Cardiac muscle cell (in vitro differentiated cells and primary cell): ENCODE measurements around the gene PICALM. TPM values are rescaled to one million over a fixed set of nuclear protein-coding genes. Genes with fewer than 3 reads are reported as not detected.

Experiments
- DNase-seq, 2 donors: peaks; one replicate each; pipeline versions ENCODE4 v3.0.0 to v3.0.0-alpha.2; 2010 to 2017; ENCODE audit warnings: low read depth in 1 of 2, low spot score in 1 of 2
- H3K27ac ChIP-seq: fragments of 200-600 bp; sonication (generic); 2 replicates; pipeline ENCODE4 v1.5.1; 2016
- H3K27me3 ChIP-seq: fragments of 200-600 bp; sonication (generic); 2 replicates; pipeline ENCODE4 v1.6.0; 2016; ENCODE audit warnings: control low read depth
- H3K36me3 ChIP-seq: fragments of 200-600 bp; sonication (generic); 2 replicates; pipeline ENCODE4 v1.5.1; 2016; ENCODE audit warnings: control low read depth
- H3K4me1 ChIP-seq: fragments of 200-600 bp; sonication (generic); 2 replicates; pipeline ENCODE4 v1.8.1; 2017; ENCODE audit warnings: low read depth, mild to moderate bottlenecking, mixed run types
- H3K4me3 ChIP-seq: fragments of 200-600 bp; sonication (generic); 2 replicates; pipeline ENCODE4 v1.5.1; 2016; ENCODE audit warnings: mild to moderate bottlenecking
- H3K9me3 ChIP-seq: fragments of 200-600 bp; sonication (generic); 2 replicates; pipeline ENCODE4 v1.5.1; 2017; ENCODE audit warnings: low read depth, mild to moderate bottlenecking, control low read depth
- CTCF ChIP-seq: IDR thresholded peaks from 2 replicates; pipeline ENCODE4 v1.5.1; 2012; ENCODE audit warnings: low read depth, mild to moderate bottlenecking, low read length
- polyA plus RNA-seq: library from polyadenylated mRNA; unstranded; fragments of >200 nt; fragmentation: Nextera tagmentation; extraction: Ambion mirVana; gene quantifications from 2 replicates; pipeline ENCODE4 v1.2.1, GENCODE V29; 2016
- total RNA-seq: library from RNA; depleted of rRNA; stranded (reverse); fragments of >200 nt; gene quantifications from 2 replicates; pipeline ENCODE4 v1.2.3, GENCODE V29; 2016

The PICALM gene
- total and polyA plus RNA-seq, 2 experiments from 2014 or later, result 49.9 to 110 TPM

GRCh38 chr11:86073948-86074347 lies 5.1 kb upstream of the PICALM start:
- Histone ChIP-seq H3K36me3 (no peaks in the 10 kb centered on the region), H3K27me3 (no peaks in the 10 kb centered on the region), H3K4me3 (no peak overlapping the region), H3K27ac (no peak overlapping the region), H3K9me3 (no peaks in the 10 kb centered on the region), H3K4me1 (peaks cover 9% of the 10 kb centered on the region)
- no peak for DNase-seq
- TF ChIP-seq CTCF, result no peak

GRCh38 chr11:86072211-86072610 lies 3.3 kb upstream of the PICALM start:
- Histone ChIP-seq H3K27me3 (no peaks in the 10 kb centered on the region), H3K4me3 (no peak overlapping the region), H3K27ac (no peak overlapping the region), H3K9me3 (no peaks in the 10 kb centered on the region), H3K36me3 (no peaks in the 10 kb centered on the region), H3K4me1 (peaks cover 9% of the 10 kb centered on the region)
- no peak for TF ChIP-seq CTCF
- DNase-seq, result no peak

GRCh38 chr11:86070142-86071056 lies 1.5 kb upstream of the PICALM start:
- Histone ChIP-seq H3K9me3 (no peaks in the 10 kb centered on the region), H3K4me1 (peaks cover 21% of the 10 kb centered on the region), H3K36me3 (no peaks in the 10 kb centered on the region), H3K27me3 (no peaks in the 10 kb centered on the region), H3K4me3 (no peak overlapping the region), H3K27ac (peak overlapping the region; percentile 100)
- TF ChIP-seq CTCF, result no peak
- no peak for DNase-seq

GRCh38 chr11:86069408-86070101 lies 671 bp upstream of the PICALM start:
- peaks cover 23% of the 10 kb centered on the region for H3K4me1 ChIP-seq
- H3K27me3 ChIP-seq, result no peaks in the 10 kb centered on the region
- H3K9me3 ChIP-seq, result no peaks in the 10 kb centered on the region
- TF ChIP-seq CTCF, result no peak
- no peaks in the 10 kb centered on the region for H3K36me3 ChIP-seq
- peak overlapping the region; percentile 29 for H3K4me3 ChIP-seq
- peak; percentile 80 to 94 for DNase-seq
- peak overlapping the region; percentile 100 for H3K27ac ChIP-seq

GRCh38 chr11:86068138-86068871 lies 579 bp downstream of the PICALM start:
- TF ChIP-seq CTCF, result no peak
- Histone ChIP-seq H3K27me3 (no peaks in the 10 kb centered on the region), H3K9me3 (no peaks in the 10 kb centered on the region), H3K36me3 (no peaks in the 10 kb centered on the region), H3K4me1 (peaks cover 25% of the 10 kb centered on the region), H3K27ac (peak overlapping the region; percentile 100), H3K4me3 (peak overlapping the region; percentile 83)
- DNase-seq, result peak; percentile 43 to 50
